Measurements from ENCODE around the gene ZNF573. TPM values are rescaled to one million over a fixed set of nuclear protein-coding genes. Genes with fewer than 3 reads are reported as not detected.
"Not testable (repeated sequence)": the region's sequence is repeated elsewhere in the genome, so short reads cannot be mapped to it uniquely, and the experiment has no call there.

The ZNF573 gene
- total RNA-seq (25.7 TPM), polyA plus RNA-seq (4.4 TPM)

DNA sequence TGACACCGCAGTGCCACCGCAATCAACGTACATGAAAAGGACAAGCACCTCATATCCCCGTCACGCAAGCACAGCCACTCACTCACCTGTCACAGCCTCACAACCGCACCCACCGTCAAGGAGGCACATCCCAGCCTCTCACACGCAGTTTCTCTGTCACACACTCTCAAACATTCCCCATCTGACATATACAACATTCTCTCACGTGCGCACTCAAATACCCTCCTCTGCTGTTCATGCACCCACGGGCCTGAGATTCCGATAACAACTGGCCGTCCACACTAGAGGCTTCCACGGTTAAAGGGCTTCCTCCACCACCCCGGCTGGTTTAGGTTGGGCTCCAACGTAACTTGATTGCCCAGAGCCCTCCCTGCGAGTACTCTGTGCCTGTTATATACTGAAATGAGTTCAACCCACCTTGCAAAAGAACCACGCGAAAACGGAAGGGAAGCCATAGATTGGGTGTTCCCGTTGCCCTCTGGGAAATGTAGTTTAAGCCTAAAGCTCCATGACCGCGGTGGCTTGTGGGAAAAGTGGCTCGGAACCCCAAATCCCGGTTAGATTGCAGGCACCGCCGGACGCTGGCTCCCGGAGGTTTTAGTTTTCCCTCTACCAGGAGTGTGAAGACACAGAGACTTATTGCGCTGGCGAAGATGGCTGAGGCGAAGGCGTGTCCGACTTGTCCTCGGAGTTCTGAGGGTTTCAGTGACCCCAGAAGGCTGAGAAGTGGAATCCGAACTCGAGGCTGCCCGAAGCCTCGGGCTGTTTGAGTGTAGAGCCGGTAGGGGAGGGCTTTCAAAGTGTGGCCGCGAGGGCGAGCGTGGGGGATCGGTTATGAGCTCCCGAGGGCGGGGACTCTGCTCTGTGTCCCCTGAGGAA is at the start of gene ZNF573:
Gene ZNF573 (minus strand): TSS at position 460 of the 879 bp plus-strand sequence. CDS start 5,857 bp downstream, outside the sequence.
- under 1% methylated on average over 47 of the region's 47 CpGs for WGBS
- Histone ChIP-seq H3K36me3 (ENCODE audit: insufficient read depth) (no peaks in the 10 kb centered on the region), H3K4me1 (ENCODE audit: insufficient read depth) (no peaks in the 10 kb centered on the region), H3K27ac (ENCODE audit: low read depth) (peak within 1 kb of the TSS; percentile 81), H3K4me3 (ENCODE audit: low read depth, low read length) (peak within 1 kb of the TSS; percentile 66)
- peak; percentile 91 for DNase-seq (ENCODE audit: extremely low spot score)

DNA sequence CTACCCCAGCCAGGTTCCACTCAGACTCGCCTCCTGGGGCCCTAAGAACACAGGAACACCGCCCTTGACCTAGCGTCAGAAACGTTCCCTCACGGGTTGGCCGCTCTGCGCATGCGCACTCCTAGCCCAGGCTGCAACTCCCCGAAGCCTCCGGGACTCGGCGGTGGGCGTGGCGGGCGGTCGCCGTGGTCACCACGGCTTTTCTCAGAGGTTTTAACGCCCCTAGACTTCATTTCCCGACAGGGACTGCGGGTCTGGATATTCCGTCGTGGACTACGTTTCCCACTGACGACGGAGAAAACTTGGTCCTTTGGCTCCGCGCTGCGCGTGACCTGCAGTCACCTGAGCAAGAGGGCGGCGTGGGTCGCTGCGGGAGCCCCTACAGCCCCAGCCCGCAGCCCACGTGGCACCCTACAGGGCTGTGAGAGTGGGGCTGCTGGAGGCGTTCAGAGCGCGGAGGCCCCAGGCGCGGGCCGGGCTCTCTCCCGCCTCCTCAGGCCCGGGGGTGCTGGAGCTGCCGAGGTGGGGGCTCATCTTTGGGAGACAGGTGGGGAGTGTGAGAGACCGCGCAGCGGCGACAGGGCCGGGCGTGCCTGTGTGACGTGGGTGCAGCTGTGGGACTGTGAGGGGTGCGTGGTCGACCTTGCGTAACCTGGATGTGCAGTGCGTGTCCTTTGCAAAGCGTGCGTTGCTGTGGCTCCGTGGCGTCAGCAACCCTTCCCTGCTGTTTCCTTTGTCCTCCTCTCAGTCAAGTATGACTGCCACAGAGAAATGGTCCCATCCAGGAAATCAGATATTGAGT is 38.0 kb upstream of the ZNF573 start:
- Histone ChIP-seq H3K4me3 (ENCODE audit: low read depth, low read length) (peak overlapping the region; percentile 66), H3K36me3 (ENCODE audit: insufficient read depth) (no peaks in the 10 kb centered on the region), H3K4me1 (ENCODE audit: insufficient read depth) (no peaks in the 10 kb centered on the region), H3K27ac (ENCODE audit: low read depth) (no peak overlapping the region)
- DNase-seq (ENCODE audit: extremely low spot score) = peak; percentile 36
- WGBS = under 1% methylated on average over 60 of the region's 60 CpGs

DNA sequence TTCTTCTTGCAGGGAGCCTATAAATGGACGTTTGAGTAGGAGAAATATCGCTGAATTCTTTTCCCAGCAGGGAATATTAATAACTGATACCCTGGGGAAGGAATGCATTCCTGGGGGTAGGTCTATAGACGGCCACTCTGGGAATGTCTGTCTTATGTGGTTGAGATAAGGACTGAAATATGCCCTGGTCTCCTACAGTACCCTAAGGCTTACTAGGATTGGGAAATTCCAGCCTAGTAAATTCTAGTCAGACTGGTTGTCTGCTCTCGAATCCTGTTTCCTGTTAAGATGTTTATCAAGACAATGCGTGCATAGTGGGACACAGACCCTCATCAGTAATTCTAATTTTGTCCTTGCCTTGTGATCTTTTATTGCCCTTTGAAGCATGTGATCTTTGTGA is 36.2 kb upstream of the ZNF573 start:
- not testable (repeated sequence) for H3K36me3 ChIP-seq (ENCODE audit: insufficient read depth); H3K4me3 ChIP-seq (ENCODE audit: low read depth, low read length); H3K4me1 ChIP-seq (ENCODE audit: insufficient read depth); H3K27ac ChIP-seq (ENCODE audit: low read depth); DNase-seq (ENCODE audit: extremely low spot score)
- WGBS = 84% methylated on average over 5 of the region's 5 CpGs

DNA sequence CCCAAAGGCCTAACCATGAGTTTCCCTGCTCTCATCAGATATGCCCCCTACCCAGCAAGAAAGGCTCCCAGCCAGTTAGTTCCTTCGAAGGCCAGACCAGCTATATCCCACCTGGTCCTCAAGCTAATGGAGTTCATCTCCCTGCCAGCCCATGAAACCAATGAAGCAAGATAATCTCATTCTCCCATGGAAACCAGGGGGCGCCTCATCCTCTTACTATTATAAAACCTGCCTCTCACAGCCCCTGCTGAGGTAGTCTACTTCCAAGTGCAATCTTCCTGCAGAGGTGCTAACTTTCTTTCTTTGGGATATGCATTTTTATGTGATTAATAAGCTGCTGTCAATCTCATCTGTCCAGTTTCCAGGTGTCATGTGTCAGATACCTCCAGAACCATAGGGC is 34.0 kb upstream of the ZNF573 start:
- no peak for DNase-seq (ENCODE audit: extremely low spot score)
- Histone ChIP-seq H3K4me3 (ENCODE audit: low read depth, low read length) (no peak overlapping the region), H3K36me3 (ENCODE audit: insufficient read depth) (no peaks in the 10 kb centered on the region), H3K27ac (ENCODE audit: low read depth) (no peak overlapping the region), H3K4me1 (ENCODE audit: insufficient read depth) (no peaks in the 10 kb centered on the region)
- WGBS = 88% methylated on average over 2 of the region's 2 CpGs

DNA sequence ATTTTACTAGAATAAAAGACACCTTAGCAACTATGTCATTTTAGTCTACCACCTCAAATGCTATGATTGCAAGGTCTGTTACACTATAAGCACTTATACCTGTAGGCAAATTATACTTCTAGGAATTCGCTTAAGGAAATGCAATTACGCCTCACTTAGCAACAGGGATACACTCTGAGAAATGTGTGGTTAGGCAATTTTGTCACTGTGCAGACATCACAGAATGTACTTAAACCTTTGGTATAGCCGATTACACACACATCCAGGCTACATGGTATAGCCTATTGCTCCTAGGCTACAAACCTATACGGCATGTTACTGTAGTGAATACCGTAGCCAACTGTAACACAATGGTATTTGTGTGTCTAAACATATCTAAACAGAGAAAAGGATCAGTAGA is 30.0 kb upstream of the ZNF573 start:
- no peaks in the 10 kb centered on the region for H3K36me3 ChIP-seq (ENCODE audit: insufficient read depth)
- no peak for DNase-seq (ENCODE audit: extremely low spot score)
- no peak overlapping the region for H3K27ac ChIP-seq (ENCODE audit: low read depth)
- 96% methylated on average over 5 of the region's 5 CpGs for WGBS
- no peaks in the 10 kb centered on the region for H3K4me1 ChIP-seq (ENCODE audit: insufficient read depth)
- no peak overlapping the region for H3K4me3 ChIP-seq (ENCODE audit: low read depth, low read length)

DNA sequence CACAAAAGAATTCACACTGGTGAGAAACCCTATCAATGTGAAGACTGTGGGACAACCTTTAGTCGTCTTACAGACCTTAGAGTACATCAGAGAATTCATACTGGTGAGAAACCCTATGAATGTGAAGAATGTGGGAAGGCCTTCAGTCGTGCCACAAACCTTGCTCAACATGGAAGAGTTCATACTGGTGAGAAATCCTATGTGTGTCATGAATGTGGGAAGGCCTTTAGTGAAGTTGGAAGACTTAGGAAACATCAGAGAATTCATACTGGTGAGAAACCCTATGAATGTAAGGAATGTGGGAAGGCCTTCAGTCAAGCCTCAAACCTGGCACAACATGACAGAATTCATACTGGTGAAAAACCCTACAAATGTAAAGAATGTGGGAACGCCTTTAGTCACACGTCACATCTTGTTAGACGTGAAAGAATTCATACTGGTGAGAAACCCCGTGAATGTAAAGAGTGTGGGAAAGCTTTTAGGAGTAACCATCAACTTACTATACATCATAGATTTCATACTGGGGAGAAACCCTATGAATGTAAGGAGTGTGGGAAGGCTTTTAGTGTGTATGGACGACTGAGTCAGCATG is 24.0 kb upstream of the ZNF573 start:
- Histone ChIP-seq H3K4me1 (ENCODE audit: insufficient read depth) (no peaks in the 10 kb centered on the region), H3K4me3 (ENCODE audit: low read depth, low read length) (no peak overlapping the region), H3K27ac (ENCODE audit: low read depth) (no peak overlapping the region), H3K36me3 (ENCODE audit: insufficient read depth) (no peaks in the 10 kb centered on the region)
- no peak for DNase-seq (ENCODE audit: extremely low spot score)
- WGBS = 78% methylated on average over 7 of the region's 7 CpGs

DNA sequence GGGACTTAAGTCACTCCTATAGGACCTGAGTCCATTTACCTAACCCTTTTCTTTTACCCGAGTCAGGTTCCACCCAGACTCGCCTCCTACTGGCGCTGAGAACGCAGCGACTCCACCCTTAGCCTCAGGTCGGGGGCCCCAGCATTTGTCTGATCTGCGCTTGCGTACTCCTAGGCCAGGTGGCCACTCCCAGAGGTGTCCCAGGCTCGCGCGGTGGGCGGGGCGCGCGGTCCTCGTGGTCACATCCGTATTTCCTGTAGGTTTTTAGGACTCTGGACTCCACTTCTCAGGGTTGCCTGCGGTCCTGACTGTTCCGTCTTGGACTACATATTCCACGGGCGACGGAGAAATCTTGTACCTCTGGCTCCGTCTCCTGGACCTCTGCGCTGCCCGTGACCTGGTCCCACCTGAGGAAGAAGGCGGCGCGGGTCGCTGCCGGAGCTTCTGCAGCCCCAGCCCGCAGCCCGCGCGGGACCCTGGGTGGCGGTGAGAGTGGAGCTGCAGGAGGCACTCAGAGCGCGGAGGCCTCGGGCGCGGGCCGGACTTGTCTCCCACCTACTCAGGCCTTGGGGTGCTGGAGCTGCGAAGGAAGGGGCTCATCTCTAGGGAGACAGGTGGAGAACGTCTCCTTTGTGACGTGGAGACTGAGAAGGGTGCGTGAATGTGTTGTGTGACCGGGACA is 11.0 kb upstream of the ZNF573 start:
- 48% methylated on average over 46 of the region's 46 CpGs for WGBS
- Histone ChIP-seq H3K4me3 (ENCODE audit: low read depth, low read length) (no peak overlapping the region), H3K36me3 (ENCODE audit: insufficient read depth) (no peaks in the 10 kb centered on the region), H3K4me1 (ENCODE audit: insufficient read depth) (no peaks in the 10 kb centered on the region), H3K27ac (ENCODE audit: low read depth) (no peak overlapping the region)
- DNase-seq (ENCODE audit: extremely low spot score) = no peak

DNA sequence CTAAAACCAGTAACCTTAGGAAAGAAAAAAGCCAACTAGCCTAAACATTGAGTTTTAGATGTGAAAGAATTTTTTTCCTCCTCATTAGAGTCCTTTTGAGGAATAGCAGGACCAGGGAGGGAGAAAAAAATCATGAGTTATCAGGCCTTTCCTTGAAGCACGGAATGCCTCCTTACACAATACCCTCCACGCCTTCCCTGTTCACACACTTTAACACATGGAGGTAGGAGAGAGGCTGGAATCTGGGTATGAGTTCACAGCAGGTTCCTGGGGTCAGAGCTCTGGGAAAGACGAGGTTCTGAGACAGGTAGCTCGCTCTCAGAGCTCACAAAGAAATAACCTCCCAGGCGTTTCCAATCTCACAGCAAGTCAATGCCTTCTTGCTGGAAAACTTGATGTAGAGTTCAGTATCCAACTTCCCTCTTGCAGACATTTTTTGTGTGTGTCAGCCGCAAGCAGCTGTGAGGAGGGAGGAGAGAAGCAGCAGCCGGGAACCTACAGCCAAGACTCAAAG is 716 bp downstream of the ZNF573 start:
- H3K4me3 ChIP-seq (ENCODE audit: low read depth, low read length) = peak overlapping the region; percentile 66
- H3K4me1 ChIP-seq (ENCODE audit: insufficient read depth) = no peaks in the 10 kb centered on the region
- 18% methylated on average over 7 of the region's 7 CpGs for WGBS
- H3K36me3 ChIP-seq (ENCODE audit: insufficient read depth) = no peaks in the 10 kb centered on the region
- peak; percentile 0 for DNase-seq (ENCODE audit: extremely low spot score)
- H3K27ac ChIP-seq (ENCODE audit: low read depth) = peak overlapping the region; percentile 81

DNA sequence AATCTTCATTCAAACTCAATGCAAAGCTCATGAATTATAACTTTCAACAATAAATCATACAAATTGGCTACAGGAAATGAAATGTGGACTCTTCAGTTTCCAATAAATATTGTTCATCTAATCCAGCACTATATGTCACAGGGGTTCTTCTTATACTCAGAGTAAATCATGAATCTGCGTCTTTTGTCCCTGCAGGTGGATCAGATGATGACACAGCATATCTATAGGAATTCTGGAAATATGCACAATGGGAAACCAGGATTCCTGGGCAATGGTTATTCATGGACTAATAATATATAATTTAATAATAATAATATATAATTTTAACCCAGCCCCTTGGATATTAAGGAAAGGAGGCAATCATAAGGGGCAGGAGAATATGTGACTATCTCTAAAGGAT is 8.4 kb downstream of the ZNF573 start:
- Histone ChIP-seq H3K27ac (ENCODE audit: low read depth) (no peak overlapping the region), H3K4me3 (ENCODE audit: low read depth, low read length) (no peak overlapping the region), H3K36me3 (ENCODE audit: insufficient read depth) (peaks cover 13% of the 10 kb centered on the region), H3K4me1 (ENCODE audit: insufficient read depth) (no peaks in the 10 kb centered on the region)
- 97% methylated on average over 1 of the region's 1 CpG for WGBS
- no peak for DNase-seq (ENCODE audit: extremely low spot score)

DNA sequence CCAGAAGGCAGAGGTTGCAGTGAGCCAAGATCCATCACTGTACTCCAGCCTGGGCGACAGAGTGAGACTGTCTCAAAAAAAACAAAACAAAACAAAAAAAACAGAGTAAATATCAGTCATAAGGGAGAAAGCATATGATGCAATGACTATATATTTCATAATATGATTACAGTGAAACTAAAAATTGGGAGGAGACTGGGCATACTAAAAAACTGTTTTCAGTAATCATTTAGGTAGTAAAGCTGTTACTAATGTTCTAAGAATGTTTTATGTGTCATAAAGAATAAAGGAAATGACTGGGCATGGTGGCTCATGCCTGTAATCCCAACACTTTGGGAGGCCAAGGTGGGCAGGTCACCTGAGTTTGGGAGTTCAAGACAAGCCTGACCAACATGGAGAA is 15.9 kb downstream of the ZNF573 start:
- no peaks in the 10 kb centered on the region for H3K4me1 ChIP-seq (ENCODE audit: insufficient read depth)
- peaks cover 12% of the 10 kb centered on the region for H3K36me3 ChIP-seq (ENCODE audit: insufficient read depth)
- no peak overlapping the region for H3K4me3 ChIP-seq (ENCODE audit: low read depth, low read length)
- WGBS = 96% methylated on average over 1 of the region's 1 CpG
- DNase-seq (ENCODE audit: extremely low spot score) = no peak
- H3K27ac ChIP-seq (ENCODE audit: low read depth) = no peak overlapping the region

DNA sequence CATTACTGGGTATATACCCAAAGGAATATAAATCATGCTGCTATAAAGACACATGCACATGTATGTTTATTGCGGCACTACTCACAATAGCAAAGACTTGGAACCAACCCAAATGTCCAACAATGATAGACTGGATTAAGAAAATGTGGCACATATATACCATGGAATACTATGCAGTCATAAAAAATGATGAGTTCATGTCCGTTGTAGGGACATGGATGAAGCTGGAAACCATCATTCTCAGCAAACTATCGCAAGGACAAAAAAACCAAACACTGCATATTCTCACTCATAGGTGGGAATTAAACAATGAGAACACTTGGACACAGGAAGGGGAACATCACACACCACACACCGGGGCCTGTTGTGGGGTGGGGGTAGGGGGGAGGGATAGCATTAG is 21.7 kb downstream of the ZNF573 start:
- WGBS = 94% methylated on average over 3 of the region's 4 CpGs
- not testable (repeated sequence) for H3K4me1 ChIP-seq (ENCODE audit: insufficient read depth); H3K4me3 ChIP-seq (ENCODE audit: low read depth, low read length); H3K36me3 ChIP-seq (ENCODE audit: insufficient read depth); H3K27ac ChIP-seq (ENCODE audit: low read depth); DNase-seq (ENCODE audit: extremely low spot score)

DNA sequence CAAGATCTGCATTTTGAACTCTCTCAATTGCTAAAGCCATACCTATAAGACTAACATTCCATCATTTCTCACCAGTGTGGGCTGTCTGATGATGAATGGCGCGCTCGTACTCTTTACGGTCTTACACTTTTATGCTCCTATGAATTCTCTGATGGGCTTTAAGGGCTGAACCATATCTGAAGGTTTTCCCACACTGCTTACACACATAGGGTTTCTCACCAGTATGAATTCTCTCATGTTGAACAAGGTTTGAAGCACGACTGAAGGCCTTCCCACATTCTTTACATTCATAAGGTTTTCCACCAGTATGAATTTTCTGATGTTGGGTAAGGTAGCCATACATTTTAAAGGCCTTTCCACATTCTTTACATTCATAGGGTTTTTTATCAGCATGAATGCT is 41.0 kb downstream of the ZNF573 start:
- Histone ChIP-seq H3K4me1 (ENCODE audit: insufficient read depth) (no peaks in the 10 kb centered on the region), H3K4me3 (ENCODE audit: low read depth, low read length) (no peak overlapping the region), H3K27ac (ENCODE audit: low read depth) (no peak overlapping the region), H3K36me3 (ENCODE audit: insufficient read depth) (peaks cover 12% of the 10 kb centered on the region)
- DNase-seq (ENCODE audit: extremely low spot score) = no peak
- 78% methylated on average over 5 of the region's 5 CpGs for WGBS

DNA sequence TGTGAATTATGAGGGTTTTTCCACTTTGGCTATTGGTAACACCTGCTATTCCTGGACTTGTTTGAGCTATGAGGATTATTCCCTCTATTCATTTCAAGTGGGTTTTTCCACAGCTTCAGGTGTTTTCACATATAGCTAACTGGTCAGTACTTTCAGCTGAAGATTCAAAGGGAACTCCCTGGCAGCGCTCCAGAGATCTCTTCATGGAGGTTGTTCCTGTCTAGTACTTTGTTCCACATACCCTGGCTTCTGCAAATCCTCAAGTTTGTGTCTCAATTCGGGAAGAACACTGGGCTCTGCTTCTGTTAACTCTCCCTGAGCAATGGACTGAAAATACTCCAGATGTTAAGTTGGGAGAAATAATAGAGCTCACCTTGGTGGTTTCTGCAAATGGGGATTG is 54.2 kb downstream of the ZNF573 start:
- 82% methylated on average over 2 of the region's 2 CpGs for WGBS
- Histone ChIP-seq H3K36me3 (ENCODE audit: insufficient read depth) (no peaks in the 10 kb centered on the region), H3K27ac (ENCODE audit: low read depth) (no peak overlapping the region), H3K4me1 (ENCODE audit: insufficient read depth) (no peaks in the 10 kb centered on the region), H3K4me3 (ENCODE audit: low read depth, low read length) (no peak overlapping the region)
- DNase-seq (ENCODE audit: extremely low spot score) = no peak

Measured in urinary bladder (tissue), 4 donors.